ENCODE measurements around the gene GLCE.
A peak's percentile ranks its signal among the peaks of the same experiment; 100 is the strongest.

GLCE gene

GRCh38 chr15:69144530-69144929 lies 15.9 kb upstream of the GLCE start:
- ATAC-seq = no peak
- no peak for TF ChIP-seq ARNTL (CRISPR knock-in tag; IDR thresholded peaks at IDR 0.05; ENCODE audit: borderline replicate concordance, low read depth)
- no peak for TF ChIP-seq ISL1 (CRISPR knock-in tag; IDR thresholded peaks at IDR 0.05)
- no peak for TF ChIP-seq CREB5 (CRISPR knock-in tag; IDR thresholded peaks at IDR 0.05; ENCODE audit: low read depth)

- ATAC-seq = no peak
- no peak for TF ChIP-seq CSDC2 (CRISPR knock-in tag; IDR thresholded peaks at IDR 0.05)
Measured at GRCh38 chr15:69145149-69145693, 15.2 kb upstream of the GLCE start.

- TF ChIP-seq CREB5 (CRISPR knock-in tag; IDR thresholded peaks at IDR 0.05; ENCODE audit: low read depth) (no peak), ISL1 (CRISPR knock-in tag; IDR thresholded peaks at IDR 0.05) (peak; percentile 58), CSDC2 (CRISPR knock-in tag; IDR thresholded peaks at IDR 0.05) (no peak), ZFP3 (CRISPR knock-in tag; IDR thresholded peaks at IDR 0.05) (no peak), GLIS3 (CRISPR knock-in tag; IDR thresholded peaks at IDR 0.05) (no peak), CSRNP3 (CRISPR knock-in tag; IDR thresholded peaks at IDR 0.05) (no peak), TOX (CRISPR knock-in tag; IDR thresholded peaks at IDR 0.05; ENCODE audit: borderline replicate concordance) (no peak), ARNTL (CRISPR knock-in tag; IDR thresholded peaks at IDR 0.05; ENCODE audit: borderline replicate concordance, low read depth) (no peak), ZNF70 (CRISPR knock-in tag; IDR thresholded peaks at IDR 0.05) (no peak), PATZ1 (CRISPR knock-in tag; IDR thresholded peaks at IDR 0.05; ENCODE audit: borderline replicate concordance) (no peak), SNAI2 (CRISPR knock-in tag; IDR thresholded peaks at IDR 0.05) (no peak), TCF4 (CRISPR knock-in tag; IDR thresholded peaks at IDR 0.05; ENCODE audit: borderline replicate concordance) (no peak), PPARA (CRISPR knock-in tag; IDR thresholded peaks at IDR 0.05; ENCODE audit: borderline replicate concordance) (no peak), TSHZ2 (CRISPR knock-in tag; IDR thresholded peaks at IDR 0.05) (0 out of 2 replicates have a peak, but pooled peaks have one; percentile 19), ESRRG (CRISPR knock-in tag; IDR thresholded peaks at IDR 0.05) (no peak), OSR1 (CRISPR knock-in tag; IDR thresholded peaks at IDR 0.05) (no peak), POU6F1 (CRISPR knock-in tag; IDR thresholded peaks at IDR 0.05; ENCODE audit: borderline replicate concordance, low read depth) (no peak)
- peak; percentile 87 for ATAC-seq
Measured at GRCh38 chr15:69145694-69146492, 14.5 kb upstream of the GLCE start.

All from SK-N-SH treated with all-trans-retinoic acid at 6 μM for 48 hours (cell line).